ENCODE results near the gene SRP54.

SRP54 gene

GRCh38 chr14:34966413-34966812 lies 16.4 kb upstream of the SRP54 start:
- Histone ChIP-seq H3K4me1 (ENCODE audit: control extremely low read depth in 1 of 4, control insufficient read depth in 4 of 4, insufficient read depth in 4 of 4, low read length in 3 of 4) (peaks cover 0 to 4% (median 0%) of the 10 kb centered on the region in 4 experiments), H3K4me3 (ENCODE audit: control insufficient read depth in 1 of 7, extremely low read depth in 1 of 7, insufficient read depth in 4 of 7, low read depth in 2 of 7, low read length in 6 of 7) (no peak overlapping the region), H3K27ac (ENCODE audit: insufficient read depth in 1 of 2, low read depth in 1 of 2, low read length in 2 of 2, poor library complexity in 1 of 2, severe bottlenecking in 2 of 2) (no peak overlapping the region), H3K27me3 (replicated peaks in 2 of 5; ENCODE audit: control insufficient read depth in 4 of 5, insufficient read depth in 5 of 5, low read length in 4 of 5) (no peaks in the 10 kb centered on the region), H3K36me3 (ENCODE audit: control insufficient read depth in 4 of 4, insufficient read depth in 4 of 4, low read length in 3 of 4) (peaks cover 4 to 15% (median 9%) of the 10 kb centered on the region in 4 experiments), H3K9me3 (ENCODE audit: control extremely low read depth in 1 of 5, control insufficient read depth in 4 of 5, insufficient read depth in 2 of 5, low read depth in 1 of 5, low read length in 4 of 5) (no peaks in the 10 kb centered on the region)
- peak in 1 of 3 donors; percentile 5 for DNase-seq
- POLR2A ChIA-PET: no interaction called here
- CTCF ChIA-PET: no interaction called here
- WGBS (ENCODE audit: insufficient coverage): no CpG with 5 or more reads among the region's 3 CpGs

- Histone ChIP-seq H3K4me3 (ENCODE audit: control insufficient read depth in 1 of 7, extremely low read depth in 1 of 7, insufficient read depth in 4 of 7, low read depth in 2 of 7, low read length in 6 of 7) (no peak overlapping the region), H3K4me1 (ENCODE audit: control extremely low read depth in 1 of 4, control insufficient read depth in 4 of 4, insufficient read depth in 4 of 4, low read length in 3 of 4) (no peaks in the 10 kb centered on the region), H3K9me3 (ENCODE audit: control extremely low read depth in 1 of 5, control insufficient read depth in 4 of 5, insufficient read depth in 2 of 5, low read depth in 1 of 5, low read length in 4 of 5) (no peaks in the 10 kb centered on the region), H3K36me3 (ENCODE audit: control insufficient read depth in 4 of 4, insufficient read depth in 4 of 4, low read length in 3 of 4) (peaks cover 2 to 18% (median 9%) of the 10 kb centered on the region in 4 experiments), H3K27ac (ENCODE audit: insufficient read depth in 1 of 2, low read depth in 1 of 2, low read length in 2 of 2, poor library complexity in 1 of 2, severe bottlenecking in 2 of 2) (no peak overlapping the region), H3K27me3 (replicated peaks in 2 of 5; ENCODE audit: control insufficient read depth in 4 of 5, insufficient read depth in 5 of 5, low read length in 4 of 5) (no peaks in the 10 kb centered on the region)
- ChIA-PET POLR2A (no interaction called here), CTCF (interaction anchor here (1.5 kb wide), 1 partner anchor 12 kb away, joined by 4 read pairs; no protein-coding TSS in a partner anchor)
- DNase-seq: no peak
- WGBS (ENCODE audit: insufficient coverage): 100% methylated on average over 1 of the region's 1 CpG
Measured at GRCh38 chr14:34970665-34971064, 12.1 kb upstream of the SRP54 start.

- Histone ChIP-seq H3K36me3 (ENCODE audit: control insufficient read depth in 4 of 4, insufficient read depth in 4 of 4, low read length in 3 of 4) (peaks cover 2 to 14% (median 8%) of the 10 kb centered on the region in 4 experiments), H3K4me1 (ENCODE audit: control extremely low read depth in 1 of 4, control insufficient read depth in 4 of 4, insufficient read depth in 4 of 4, low read length in 3 of 4) (no peaks in the 10 kb centered on the region), H3K4me3 (ENCODE audit: control insufficient read depth in 1 of 7, extremely low read depth in 1 of 7, insufficient read depth in 4 of 7, low read depth in 2 of 7, low read length in 6 of 7) (no peak overlapping the region), H3K9me3 (ENCODE audit: control extremely low read depth in 1 of 5, control insufficient read depth in 4 of 5, insufficient read depth in 2 of 5, low read depth in 1 of 5, low read length in 4 of 5) (no peaks in the 10 kb centered on the region), H3K27me3 (replicated peaks in 2 of 5; ENCODE audit: control insufficient read depth in 4 of 5, insufficient read depth in 5 of 5, low read length in 4 of 5) (no peaks in the 10 kb centered on the region), H3K27ac (ENCODE audit: insufficient read depth in 1 of 2, low read depth in 1 of 2, low read length in 2 of 2, poor library complexity in 1 of 2, severe bottlenecking in 2 of 2) (no peak overlapping the region)
- no peak for DNase-seq
- ChIA-PET CTCF (interaction anchor here (1.5 kb wide), 1 partner anchor 11 kb away, joined by 4 read pairs; no protein-coding TSS in a partner anchor), POLR2A (no interaction called here)
Measured at GRCh38 chr14:34971381-34971780, 11.4 kb upstream of the SRP54 start.

- Histone ChIP-seq H3K27me3 (replicated peaks in 2 of 5; ENCODE audit: control insufficient read depth in 4 of 5, insufficient read depth in 5 of 5, low read length in 4 of 5) (no peaks in the 10 kb centered on the region), H3K4me3 (ENCODE audit: control insufficient read depth in 1 of 7, extremely low read depth in 1 of 7, insufficient read depth in 4 of 7, low read depth in 2 of 7, low read length in 6 of 7) (no peak overlapping the region), H3K4me1 (ENCODE audit: control extremely low read depth in 1 of 4, control insufficient read depth in 4 of 4, insufficient read depth in 4 of 4, low read length in 3 of 4) (no peaks in the 10 kb centered on the region), H3K9me3 (ENCODE audit: control extremely low read depth in 1 of 5, control insufficient read depth in 4 of 5, insufficient read depth in 2 of 5, low read depth in 1 of 5, low read length in 4 of 5) (no peaks in the 10 kb centered on the region), H3K27ac (ENCODE audit: insufficient read depth in 1 of 2, low read depth in 1 of 2, low read length in 2 of 2, poor library complexity in 1 of 2, severe bottlenecking in 2 of 2) (no peak overlapping the region), H3K36me3 (ENCODE audit: control insufficient read depth in 4 of 4, insufficient read depth in 4 of 4, low read length in 3 of 4) (peaks cover 2 to 13% (median 8%) of the 10 kb centered on the region in 4 experiments)
- no peak for DNase-seq
- no CpG with 5 or more reads among the region's 5 CpGs for WGBS (ENCODE audit: insufficient coverage)
- POLR2A ChIA-PET: no interaction called here
- CTCF ChIA-PET: interaction anchor here (1.5 kb wide), 1 partner anchor 10 kb away, joined by 4 read pairs; no protein-coding TSS in a partner anchor
Measured at GRCh38 chr14:34971801-34972200, 11.0 kb upstream of the SRP54 start.

GRCh38 chr14:34978444-34978843 lies 4.3 kb upstream of the SRP54 start:
- no peak overlapping the region for H3K4me3 ChIP-seq (ENCODE audit: control insufficient read depth in 1 of 7, extremely low read depth in 1 of 7, insufficient read depth in 4 of 7, low read depth in 2 of 7, low read length in 6 of 7)
- no peak for DNase-seq
- H3K36me3 ChIP-seq (ENCODE audit: control insufficient read depth in 4 of 4, insufficient read depth in 4 of 4, low read length in 3 of 4): no peaks in the 10 kb centered on the region
- no peaks in the 10 kb centered on the region for H3K27me3 ChIP-seq (replicated peaks in 2 of 5; ENCODE audit: control insufficient read depth in 4 of 5, insufficient read depth in 5 of 5, low read length in 4 of 5)
- H3K4me1 ChIP-seq (ENCODE audit: control extremely low read depth in 1 of 4, control insufficient read depth in 4 of 4, insufficient read depth in 4 of 4, low read length in 3 of 4): peaks cover 5 to 25% (median 18%) of the 10 kb centered on the region in 4 experiments
- no peaks in the 10 kb centered on the region for H3K9me3 ChIP-seq (ENCODE audit: control extremely low read depth in 1 of 5, control insufficient read depth in 4 of 5, insufficient read depth in 2 of 5, low read depth in 1 of 5, low read length in 4 of 5)
- CTCF ChIA-PET: interaction anchor here (0.6 to 1.2 kb wide), 2 partner anchors 17 to 305 kb away, joined by 3 read pairs; no protein-coding TSS in a partner anchor
- 94% methylated on average over 3 of the region's 5 CpGs for WGBS (ENCODE audit: insufficient coverage)
- H3K27ac ChIP-seq (ENCODE audit: insufficient read depth in 1 of 2, low read depth in 1 of 2, low read length in 2 of 2, poor library complexity in 1 of 2, severe bottlenecking in 2 of 2): no peak overlapping the region
- POLR2A ChIA-PET: no interaction called here

GRCh38 chr14:34980337-34980900 lies 2.4 kb upstream of the SRP54 start:
- peaks cover 13 to 39% (median 30%) of the 10 kb centered on the region in 4 experiments for H3K4me1 ChIP-seq (ENCODE audit: control extremely low read depth in 1 of 4, control insufficient read depth in 4 of 4, insufficient read depth in 4 of 4, low read length in 3 of 4)
- CTCF ChIA-PET: interaction anchor here (0.5 to 2.3 kb wide), 6 partner anchors 15 to 323 kb away, joined by 3 to 11 read pairs (median 3); no protein-coding TSS in a partner anchor
- WGBS (ENCODE audit: insufficient coverage): 97% methylated on average over 7 of the region's 11 CpGs
- H3K36me3 ChIP-seq (ENCODE audit: control insufficient read depth in 4 of 4, insufficient read depth in 4 of 4, low read length in 3 of 4): no peaks in the 10 kb centered on the region
- no peaks in the 10 kb centered on the region for H3K9me3 ChIP-seq (ENCODE audit: control extremely low read depth in 1 of 5, control insufficient read depth in 4 of 5, insufficient read depth in 2 of 5, low read depth in 1 of 5, low read length in 4 of 5)
- no peak overlapping the region for H3K27ac ChIP-seq (ENCODE audit: insufficient read depth in 1 of 2, low read depth in 1 of 2, low read length in 2 of 2, poor library complexity in 1 of 2, severe bottlenecking in 2 of 2)
- POLR2A ChIA-PET: no interaction called here
- DNase-seq: no peak
- H3K27me3 ChIP-seq (replicated peaks in 2 of 5; ENCODE audit: control insufficient read depth in 4 of 5, insufficient read depth in 5 of 5, low read length in 4 of 5): no peaks in the 10 kb centered on the region
- H3K4me3 ChIP-seq (ENCODE audit: control insufficient read depth in 1 of 7, extremely low read depth in 1 of 7, insufficient read depth in 4 of 7, low read depth in 2 of 7, low read length in 6 of 7): peak overlapping the region in 4 of 7 experiments; percentile 77 to 98 (median 87)

GRCh38 chr14:34981743-34982420 lies 910 bp upstream of the SRP54 start:
- peak; percentile 72 to 85 (median 79) for DNase-seq
- ChIA-PET POLR2A (interaction anchor here (0.8 to 1.4 kb wide), 3 partner anchors 65 to 109 kb away, joined by 3 to 5 read pairs (median 4); partner anchors contain the start of genes BAZ1A and FAM177A1), CTCF (interaction anchor here (0.6 to 2.3 kb wide), 13 partner anchors 10 to 432 kb away, joined by 3 to 11 read pairs (median 3); partner anchors contain the start of genes PPP2R3C and PRORP)
- peak overlapping the region; percentile 74 to 98 (median 87) for H3K4me3 ChIP-seq (ENCODE audit: control insufficient read depth in 1 of 7, extremely low read depth in 1 of 7, insufficient read depth in 4 of 7, low read depth in 2 of 7, low read length in 6 of 7)
- no peaks in the 10 kb centered on the region for H3K9me3 ChIP-seq (ENCODE audit: control extremely low read depth in 1 of 5, control insufficient read depth in 4 of 5, insufficient read depth in 2 of 5, low read depth in 1 of 5, low read length in 4 of 5)
- H3K27me3 ChIP-seq (replicated peaks in 2 of 5; ENCODE audit: control insufficient read depth in 4 of 5, insufficient read depth in 5 of 5, low read length in 4 of 5): no peaks in the 10 kb centered on the region
- peaks cover 13 to 41% (median 30%) of the 10 kb centered on the region in 4 experiments for H3K4me1 ChIP-seq (ENCODE audit: control extremely low read depth in 1 of 4, control insufficient read depth in 4 of 4, insufficient read depth in 4 of 4, low read length in 3 of 4)
- 0% methylated on average over 15 of the region's 17 CpGs for WGBS (ENCODE audit: insufficient coverage)
- no peaks in the 10 kb centered on the region for H3K36me3 ChIP-seq (ENCODE audit: control insufficient read depth in 4 of 4, insufficient read depth in 4 of 4, low read length in 3 of 4)
- peak overlapping the region; percentile 90 to 94 for H3K27ac ChIP-seq (ENCODE audit: insufficient read depth in 1 of 2, low read depth in 1 of 2, low read length in 2 of 2, poor library complexity in 1 of 2, severe bottlenecking in 2 of 2)

All from common myeloid progenitor, CD34-positive (primary cell).